HG02973 (cell line): ENCODE data around the gene ATAD2B.

Experiments
- ATAC-seq: cut with Tn5 transposase; IDR thresholded peaks from one replicate; pipeline ENCODE4 v1.9.1; 2021; ENCODE audit warnings: moderate library complexity; ENCODE audit not compliant: unreplicated experiment

Gene ATAD2B

GRCh38 chr2:23915327-23915726 is 11.6 kb downstream of the ATAD2B start:
- no peak for ATAC-seq

GRCh38 chr2:23912054-23912453 is 14.9 kb downstream of the ATAD2B start:
- no peak for ATAC-seq

DNA sequence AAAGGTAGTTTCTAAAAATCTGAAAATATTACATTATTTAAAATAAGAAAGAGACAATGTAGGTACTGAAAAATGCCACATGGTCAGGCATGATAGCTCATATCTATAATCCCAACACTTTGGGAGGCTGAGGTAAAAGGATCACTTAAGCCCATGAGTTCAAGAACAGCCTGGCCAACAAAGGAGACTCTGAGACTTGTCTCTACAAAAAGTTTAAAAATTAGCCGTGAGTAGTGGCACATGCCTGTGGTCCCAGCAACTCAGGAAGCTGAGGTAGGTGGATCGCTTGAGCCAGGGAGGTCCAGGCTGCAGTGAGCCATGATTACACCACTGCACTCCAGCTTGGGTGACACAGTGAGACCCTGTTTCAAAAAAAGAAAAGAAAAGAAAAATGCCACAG is 21.8 kb downstream of the ATAD2B start:
- no peak for ATAC-seq

DNA sequence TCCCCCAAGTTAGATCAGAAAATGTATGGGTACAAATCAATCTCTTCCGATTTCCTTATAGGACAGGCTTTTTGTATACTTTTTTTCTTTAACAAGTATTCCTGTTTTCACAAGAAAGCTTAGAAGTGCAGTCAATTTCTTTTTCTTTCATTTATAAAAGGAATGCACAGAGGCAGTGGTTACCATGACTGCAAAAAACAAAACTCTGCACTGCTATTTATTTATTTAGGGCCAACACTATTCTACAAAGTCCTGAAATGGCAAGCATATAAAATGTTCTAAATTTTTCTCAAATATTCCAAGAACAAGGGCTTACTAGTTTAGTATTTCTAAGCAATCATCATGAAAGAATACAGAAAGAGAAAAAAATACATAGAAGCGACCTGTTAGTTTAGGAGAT is 22.2 kb downstream of the ATAD2B start:
- ATAC-seq: no peak

DNA sequence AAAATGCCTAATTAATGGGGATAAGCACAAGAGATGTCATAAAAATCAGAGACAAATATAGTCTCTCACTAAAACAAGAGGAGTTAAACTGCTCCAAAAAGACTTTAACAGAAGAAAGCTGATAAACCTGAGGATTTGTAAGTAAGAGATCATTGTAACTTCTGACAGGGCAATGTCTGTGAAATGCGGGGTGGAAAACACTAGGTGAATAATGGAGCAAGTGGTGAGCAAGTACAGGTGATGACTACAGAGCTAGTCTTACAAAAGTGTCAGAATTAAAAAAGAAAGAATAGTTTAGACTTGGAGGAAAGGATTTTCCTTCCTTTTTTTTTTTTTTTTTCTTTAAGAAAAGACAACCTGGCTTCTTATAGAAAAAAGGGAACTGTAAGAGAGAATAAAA is 22.7 kb downstream of the ATAD2B start:
- no peak for ATAC-seq

- ATAC-seq: no peak
These were observed 23.9 kb downstream of the ATAD2B start for GRCh38 chr2:23903034-23903433.

DNA sequence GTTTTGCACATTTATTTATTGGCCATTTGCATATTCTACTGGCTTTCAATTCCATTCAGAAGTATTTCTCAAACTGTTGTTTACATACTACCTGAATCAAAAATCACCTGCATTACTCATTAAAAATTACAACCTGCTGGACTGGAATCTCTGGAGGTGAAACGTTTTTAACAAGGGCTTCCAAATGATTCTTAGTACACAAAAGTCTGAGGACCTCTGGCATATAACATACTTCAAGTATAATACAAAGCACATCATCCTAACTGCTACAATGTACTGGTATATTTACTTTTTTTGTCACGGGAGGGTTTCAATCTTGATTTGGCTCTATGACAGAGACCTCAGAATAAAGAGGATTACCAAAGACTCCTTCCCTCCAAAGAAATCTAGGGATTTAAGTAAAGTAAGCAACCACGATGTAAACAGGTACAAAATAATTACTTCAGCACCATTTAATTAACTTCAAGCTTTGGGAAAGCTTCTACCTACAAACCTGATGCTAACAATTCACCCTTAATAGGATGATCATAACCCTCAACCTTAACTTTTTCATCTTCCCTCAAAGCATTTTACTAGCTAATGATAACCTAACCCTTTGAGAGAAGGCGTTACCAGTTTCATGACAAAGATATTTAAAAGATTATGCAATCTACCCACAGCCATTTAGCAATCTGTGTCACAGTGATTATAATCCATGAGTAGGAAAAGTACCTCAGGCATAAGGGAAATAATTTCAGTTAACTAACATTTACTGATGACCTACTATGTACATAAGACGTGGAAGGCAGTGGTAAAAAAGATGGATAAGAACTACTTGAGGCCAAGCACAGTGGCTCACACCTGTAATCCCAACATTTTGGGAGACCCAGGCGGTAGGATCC is 24.7 kb downstream of the ATAD2B start:
- no peak for ATAC-seq

GRCh38 chr2:23900541-23901322 is 26.2 kb downstream of the ATAD2B start:
- no peak for ATAC-seq

GRCh38 chr2:23900133-23900532 is 26.8 kb downstream of the ATAD2B start:
- no peak for ATAC-seq

GRCh38 chr2:23871206-23871605 is 55.7 kb downstream of the ATAD2B start:
- ATAC-seq: no peak

DNA sequence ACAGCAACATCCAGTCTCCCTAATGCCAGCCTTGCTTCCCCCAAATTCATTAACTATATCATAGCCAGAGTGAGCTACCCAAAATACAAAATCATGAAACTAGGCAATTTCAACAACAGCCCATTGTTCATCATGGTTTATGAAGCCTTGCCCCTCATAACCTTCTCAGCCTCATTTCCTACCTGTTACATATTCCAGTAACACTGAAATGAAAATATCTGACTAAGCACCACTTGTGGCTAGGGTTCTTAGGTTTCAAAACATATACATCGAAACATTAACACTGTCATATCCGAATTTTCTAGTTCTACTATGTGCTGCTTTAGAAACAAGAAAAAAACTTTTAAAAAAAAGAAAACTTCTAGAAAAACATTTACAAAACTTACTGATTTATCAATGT is 59.5 kb downstream of the ATAD2B start:
- ATAC-seq: no peak

GRCh38 chr2:23862716-23863426 is 64.1 kb downstream of the ATAD2B start:
- no peak for ATAC-seq

DNA sequence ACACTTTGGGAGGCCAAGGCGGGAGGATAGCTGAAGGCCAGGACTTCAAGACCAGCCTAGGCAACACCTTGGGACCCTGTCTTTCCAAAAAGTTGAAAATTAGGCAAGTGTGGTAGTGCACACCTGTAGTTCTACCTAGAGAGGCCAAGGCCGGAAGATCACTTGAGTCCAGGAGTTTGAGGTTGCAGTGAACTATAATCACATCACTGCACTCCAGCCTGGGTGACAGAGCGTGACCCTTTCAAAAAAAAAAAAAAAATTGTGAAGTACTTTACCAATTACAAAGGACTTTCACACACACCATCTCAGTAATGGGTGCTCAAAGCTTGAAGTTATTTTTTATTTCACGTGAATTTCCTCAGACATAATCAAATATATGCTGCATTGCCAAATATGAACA is 65.0 kb downstream of the ATAD2B start:
- no peak for ATAC-seq

- ATAC-seq: no peak
These were observed 66.9 kb downstream of the ATAD2B start for GRCh38 chr2:23859983-23860382.

GRCh38 chr2:23859234-23859633 is 67.7 kb downstream of the ATAD2B start:
- ATAC-seq: no peak

DNA sequence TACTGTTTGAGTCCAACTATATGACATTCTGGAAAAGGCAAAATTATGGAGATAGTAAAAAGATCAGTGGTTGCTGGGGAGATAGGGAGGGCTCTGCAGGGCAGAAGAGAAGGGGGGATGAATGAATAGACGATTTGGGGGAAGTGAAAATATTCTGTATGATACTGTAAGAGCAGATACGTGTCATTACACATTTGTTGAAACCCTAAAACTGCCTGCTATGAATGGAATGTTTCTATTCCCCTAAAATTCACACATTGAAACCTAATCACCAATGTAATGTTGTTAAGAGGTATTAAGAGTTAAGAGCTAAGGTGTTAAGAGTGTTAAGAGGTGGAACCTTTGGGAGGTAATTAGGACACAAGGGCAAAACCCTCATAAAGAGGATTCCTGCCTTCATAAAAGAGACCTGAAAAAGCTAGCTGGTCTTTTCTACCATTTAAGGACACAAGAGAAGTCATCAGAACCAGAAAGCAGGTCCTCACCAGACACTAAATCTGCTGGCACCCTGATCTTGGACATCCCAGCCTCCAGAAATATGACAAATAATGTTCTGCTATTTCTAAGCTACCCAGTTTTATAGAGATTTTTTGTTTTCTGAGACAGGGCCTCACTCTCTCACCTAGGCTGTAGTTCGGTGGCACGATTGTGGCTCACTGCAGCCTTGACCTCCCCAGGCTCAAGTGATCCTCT is 76.2 kb downstream of the ATAD2B start:
- peak; percentile 90 for ATAC-seq

GRCh38 chr2:23844905-23845304 is 82.0 kb downstream of the ATAD2B start:
- ATAC-seq: no peak

DNA sequence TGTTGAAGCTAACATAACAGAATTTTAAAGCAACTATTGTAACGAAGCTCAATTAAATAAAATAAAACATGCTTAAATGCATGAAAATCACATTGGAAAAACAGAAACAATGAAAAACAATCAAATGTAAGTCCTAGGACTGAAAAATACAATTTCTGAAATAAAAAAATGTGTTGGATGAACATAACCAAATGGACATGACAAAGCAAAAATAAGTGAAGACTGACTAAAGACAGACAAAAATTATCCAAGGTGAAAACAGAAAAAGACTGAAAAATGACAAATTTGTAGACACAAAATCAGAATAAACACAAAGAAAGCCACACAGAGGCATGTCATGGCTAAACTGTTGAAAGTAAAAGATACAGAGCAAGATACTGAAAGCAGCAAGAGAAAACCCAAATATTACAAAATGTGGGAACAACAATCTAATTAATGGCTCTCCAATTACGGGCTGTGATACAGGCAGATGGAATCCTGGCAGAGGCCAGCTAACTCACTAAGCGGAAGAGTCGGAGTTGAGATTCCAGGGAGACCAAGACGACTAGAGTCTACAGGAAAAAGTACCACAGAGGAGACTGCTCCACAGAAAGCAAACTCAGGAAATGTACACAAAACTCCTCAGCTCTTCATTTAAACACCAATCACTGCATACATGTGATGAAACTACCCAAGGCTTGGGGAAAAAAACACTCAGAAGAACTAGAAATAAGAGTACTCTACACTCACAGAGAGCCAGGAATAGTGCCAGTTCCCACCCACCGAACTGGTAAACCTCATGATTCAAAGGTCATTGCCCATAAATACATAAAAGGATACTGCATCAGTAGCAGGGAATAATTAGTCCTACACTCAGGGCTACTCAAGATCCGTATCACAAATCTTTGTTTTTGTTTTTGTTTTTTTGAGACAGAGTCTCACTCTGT is 83.6 kb downstream of the ATAD2B start:
- ATAC-seq: no peak

GRCh38 chr2:23839919-23840578 is 86.9 kb downstream of the ATAD2B start:
- ATAC-seq: no peak
